CD4-positive, alpha-beta T cell treated with Interleukin-15 for 4 hours (primary cell): Measurements from ENCODE around the gene CYGB.
A peak's percentile ranks its signal among the peaks of the same experiment; 100 is the strongest.
"Not testable (repeated sequence)": the region's sequence is repeated elsewhere in the genome, so short reads cannot be mapped to it uniquely, and the experiment has no call there.

Source experiments
- DNase-seq: peaks from one replicate; pipeline ENCODE4 v3.0.0-alpha.2; 2020; ENCODE audit warnings: low spot score

Gene CYGB

GRCh38 chr17:76523084-76524037, 14.1 kb downstream of the CYGB start:
- DNase-seq: peak; percentile 82

GRCh38 chr17:76521683-76522082, 15.8 kb downstream of the CYGB start:
- not testable (repeated sequence) for DNase-seq

DNA sequence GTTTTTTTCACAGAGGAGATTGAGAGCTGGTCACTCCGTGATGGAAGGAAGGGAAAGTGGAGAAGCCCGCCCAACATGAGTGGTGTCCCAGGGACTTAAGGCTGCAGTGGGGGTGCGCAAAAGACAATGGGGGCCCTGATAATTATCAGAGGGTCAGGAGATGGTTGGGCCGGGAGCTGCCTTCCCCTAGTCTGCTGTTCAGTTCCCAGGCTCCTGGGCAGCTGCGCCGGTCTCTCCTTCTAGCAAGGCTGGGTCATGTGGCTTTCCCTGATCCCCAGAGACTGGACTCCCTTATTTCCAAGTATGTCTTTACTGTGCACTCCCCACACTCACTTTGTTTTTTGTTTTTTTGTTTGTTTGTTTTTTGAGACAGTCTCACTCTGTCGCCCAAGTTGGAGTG, 16.2 kb downstream of the CYGB start:
- DNase-seq: no peak

DNA sequence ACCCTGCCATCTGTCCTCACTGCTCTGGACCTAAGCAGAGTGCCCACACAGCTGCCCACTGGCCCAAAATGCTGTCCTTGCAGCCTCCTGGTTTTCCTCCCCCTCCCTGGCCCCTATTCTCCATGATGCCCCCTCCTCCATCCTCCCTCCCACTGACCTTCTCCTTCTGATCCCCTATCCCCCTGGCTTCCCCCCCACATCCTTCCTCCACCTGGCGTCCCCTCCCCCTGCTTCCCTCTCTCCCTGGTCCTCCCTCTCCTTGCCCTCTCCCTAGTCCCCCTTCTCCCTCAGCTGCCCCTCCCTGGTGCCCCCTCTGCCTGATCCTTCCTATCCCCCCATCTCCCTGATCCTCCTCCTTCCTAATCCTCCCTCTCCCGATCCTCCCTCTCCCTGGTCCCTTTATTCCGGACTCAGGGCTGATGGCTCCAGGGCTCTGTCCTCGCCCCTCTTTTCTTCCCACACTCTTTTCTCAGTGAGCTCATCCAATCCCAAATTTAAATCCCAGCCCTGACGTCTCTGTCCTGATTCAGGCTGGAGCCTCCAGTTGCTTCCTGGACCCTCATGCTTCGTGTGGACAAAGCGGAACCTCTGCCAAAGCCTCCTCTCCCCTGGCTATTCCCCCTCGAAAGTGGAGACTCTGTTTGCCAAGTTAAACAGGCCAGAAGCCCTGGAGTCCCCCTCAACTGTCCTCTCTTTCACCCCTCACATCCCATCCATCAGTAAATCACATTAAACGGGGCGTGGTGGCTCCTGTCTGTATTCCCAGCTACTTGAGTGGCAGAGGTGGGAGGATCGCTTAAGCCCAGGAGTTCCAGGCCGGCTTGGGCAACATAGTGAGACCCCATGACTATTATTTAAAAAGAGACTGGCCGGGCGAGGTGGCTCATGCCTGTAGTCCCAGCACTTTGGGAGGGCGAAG, 18.2 kb downstream of the CYGB start:
- DNase-seq: no peak

- no peak for DNase-seq
Observed at GRCh38 chr17:76517638-76518038, 19.9 kb downstream of the CYGB start.

GRCh38 chr17:76515274-76515949, 22.1 kb downstream of the CYGB start:
- DNase-seq: peak; percentile 87

- DNase-seq: not testable (repeated sequence)
Observed at GRCh38 chr17:76514355-76514754, 23.2 kb downstream of the CYGB start.

GRCh38 chr17:76513306-76513692, 24.2 kb downstream of the CYGB start:
- no peak for DNase-seq

DNA sequence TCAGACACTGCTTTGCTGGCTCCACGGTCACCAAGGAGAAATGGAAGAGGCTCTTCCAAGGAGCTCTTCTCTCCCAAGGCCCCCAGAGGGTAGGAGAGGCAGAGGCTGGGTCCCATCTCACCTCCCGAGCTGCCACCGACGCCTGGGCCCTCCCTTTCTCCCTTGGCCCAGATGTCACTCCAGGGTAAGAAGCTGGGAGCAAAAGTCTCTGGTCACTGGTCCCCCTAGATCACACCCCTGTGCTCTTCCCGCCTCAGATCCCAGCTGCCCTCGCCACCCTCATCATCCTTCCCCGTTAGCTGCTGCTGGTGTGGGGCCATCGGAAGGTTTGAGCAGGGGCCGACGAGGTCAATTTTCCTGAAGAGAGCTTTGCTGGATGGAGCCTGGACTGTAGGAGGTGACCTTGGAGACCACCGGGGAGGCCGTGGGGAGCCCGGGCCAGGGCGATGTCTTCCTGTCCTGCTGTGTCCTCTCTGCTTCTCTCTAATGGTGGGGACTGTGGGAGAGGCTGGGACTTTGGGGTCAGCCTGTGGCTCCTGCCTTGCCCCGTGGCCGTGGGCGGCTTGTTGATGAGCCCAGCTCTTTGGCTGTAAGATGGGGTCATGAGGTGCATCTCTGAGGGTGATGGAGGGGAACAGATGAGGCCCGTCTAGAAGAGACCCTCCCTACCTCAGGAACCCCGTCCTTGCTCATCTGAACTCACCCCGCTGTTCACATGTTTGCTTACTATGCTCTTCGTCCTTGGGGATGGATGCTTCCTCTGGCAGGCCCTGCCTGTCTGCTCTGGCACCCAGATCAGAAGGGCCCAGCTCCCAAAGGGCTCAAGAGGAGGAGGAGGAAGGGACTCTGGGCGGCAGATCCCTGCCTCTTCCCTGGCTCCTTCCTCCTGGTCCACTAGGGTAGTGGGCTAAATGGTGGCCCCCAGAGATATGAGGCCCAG, 24.9 kb downstream of the CYGB start:
- no peak for DNase-seq

- DNase-seq: no peak
Observed at GRCh38 chr17:76511668-76512365, 25.7 kb downstream of the CYGB start.

- no peak for DNase-seq
Observed at GRCh38 chr17:76510831-76511244, 26.7 kb downstream of the CYGB start.

DNA sequence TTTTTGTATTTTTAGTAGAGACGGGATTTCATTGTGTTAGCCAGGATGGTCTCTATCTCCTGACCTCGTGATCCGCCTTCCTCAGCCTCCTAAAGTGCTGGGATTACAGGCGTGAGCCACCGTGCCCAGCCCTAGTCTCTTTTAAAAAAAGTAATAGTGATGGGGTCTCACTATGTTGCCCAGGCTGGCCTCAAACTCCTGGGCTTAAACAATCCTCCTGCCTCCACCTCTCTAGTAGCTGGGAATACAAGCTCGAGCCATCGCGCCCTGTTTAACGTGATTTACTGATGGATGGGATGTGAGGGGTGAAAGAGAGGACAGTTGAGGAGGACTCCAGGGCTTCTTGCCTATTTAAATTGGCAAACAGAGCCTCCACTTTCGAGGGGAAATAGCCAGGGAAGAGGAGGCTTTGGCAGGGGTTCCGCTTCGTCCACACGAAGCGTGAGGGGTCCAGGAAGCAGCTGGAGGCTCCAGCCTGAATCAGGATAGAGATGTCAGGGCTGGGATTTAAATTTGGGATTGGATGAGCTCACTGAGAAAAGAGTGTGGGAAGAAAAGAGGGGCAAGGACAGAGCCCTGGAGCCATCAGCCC, 28.9 kb downstream of the CYGB start:
- not testable (repeated sequence) for DNase-seq

DNA sequence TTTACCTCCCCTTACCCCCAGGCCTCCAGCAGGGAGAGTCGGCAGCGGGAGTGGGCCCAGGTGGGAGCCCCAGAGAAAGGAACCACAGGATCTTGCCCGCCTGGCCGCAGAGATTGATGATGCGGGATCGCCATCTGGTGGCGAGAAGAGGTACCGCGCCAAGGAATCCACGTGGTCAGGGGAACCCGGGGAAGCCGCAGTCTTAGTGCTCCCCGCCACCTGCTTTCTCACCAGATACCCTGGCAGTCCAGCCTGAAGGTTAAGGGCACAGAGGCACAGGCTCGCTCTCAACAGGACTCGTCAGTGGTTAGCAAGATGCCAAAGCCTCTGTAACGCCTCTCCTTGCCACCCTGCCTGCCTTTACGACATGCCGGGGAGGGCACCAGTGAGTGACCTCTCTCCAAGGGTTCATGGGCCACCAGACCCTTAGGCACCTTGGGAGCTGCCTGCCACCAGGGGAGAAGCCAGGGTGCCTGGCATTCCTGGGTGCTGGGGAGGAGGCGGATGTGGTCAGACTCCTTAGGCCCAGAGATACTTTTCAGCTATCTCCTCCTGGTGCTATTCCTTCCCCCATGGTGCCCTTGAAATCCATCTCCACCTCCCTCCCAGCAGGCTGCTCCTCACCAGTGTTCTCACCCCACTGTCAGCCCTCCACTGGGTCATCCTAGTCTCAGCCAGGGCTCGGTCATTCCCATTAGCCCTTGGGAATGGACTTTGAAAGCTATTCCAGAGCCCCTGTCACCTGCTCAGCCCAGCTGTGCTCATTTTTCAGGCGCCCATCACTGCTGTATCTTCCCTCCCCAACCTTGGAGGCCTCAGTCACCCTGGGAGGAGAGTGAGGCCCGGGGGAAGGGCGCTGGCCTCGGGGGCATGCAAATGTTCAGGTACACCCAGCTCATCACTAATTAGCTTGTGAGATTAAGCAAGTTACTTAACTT, 30.8 kb downstream of the CYGB start:
- peak; percentile 92 for DNase-seq

DNA sequence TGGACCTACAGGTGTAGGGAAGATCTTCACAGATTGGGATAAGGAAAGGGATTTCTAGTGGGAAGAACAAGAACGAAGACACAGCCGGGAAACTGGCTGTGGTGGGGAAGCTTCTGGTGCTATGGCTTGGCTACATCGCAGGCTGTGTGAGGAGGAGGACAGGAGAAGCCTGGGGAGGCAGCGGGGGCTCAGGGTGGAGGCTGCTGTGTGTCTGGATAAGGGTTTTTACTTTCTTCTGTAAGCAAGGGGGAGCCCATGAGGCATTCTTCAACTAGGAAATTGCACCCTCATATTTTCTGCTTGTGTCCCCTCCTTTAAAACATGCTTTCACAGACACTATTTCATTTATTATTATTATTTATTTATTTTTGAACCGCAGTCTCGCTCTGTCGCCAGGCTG, 33.4 kb downstream of the CYGB start:
- no peak for DNase-seq

GRCh38 chr17:76502341-76503211, 34.9 kb downstream of the CYGB start:
- no peak for DNase-seq

GRCh38 chr17:76501827-76502307, 35.6 kb downstream of the CYGB start:
- no peak for DNase-seq

DNA sequence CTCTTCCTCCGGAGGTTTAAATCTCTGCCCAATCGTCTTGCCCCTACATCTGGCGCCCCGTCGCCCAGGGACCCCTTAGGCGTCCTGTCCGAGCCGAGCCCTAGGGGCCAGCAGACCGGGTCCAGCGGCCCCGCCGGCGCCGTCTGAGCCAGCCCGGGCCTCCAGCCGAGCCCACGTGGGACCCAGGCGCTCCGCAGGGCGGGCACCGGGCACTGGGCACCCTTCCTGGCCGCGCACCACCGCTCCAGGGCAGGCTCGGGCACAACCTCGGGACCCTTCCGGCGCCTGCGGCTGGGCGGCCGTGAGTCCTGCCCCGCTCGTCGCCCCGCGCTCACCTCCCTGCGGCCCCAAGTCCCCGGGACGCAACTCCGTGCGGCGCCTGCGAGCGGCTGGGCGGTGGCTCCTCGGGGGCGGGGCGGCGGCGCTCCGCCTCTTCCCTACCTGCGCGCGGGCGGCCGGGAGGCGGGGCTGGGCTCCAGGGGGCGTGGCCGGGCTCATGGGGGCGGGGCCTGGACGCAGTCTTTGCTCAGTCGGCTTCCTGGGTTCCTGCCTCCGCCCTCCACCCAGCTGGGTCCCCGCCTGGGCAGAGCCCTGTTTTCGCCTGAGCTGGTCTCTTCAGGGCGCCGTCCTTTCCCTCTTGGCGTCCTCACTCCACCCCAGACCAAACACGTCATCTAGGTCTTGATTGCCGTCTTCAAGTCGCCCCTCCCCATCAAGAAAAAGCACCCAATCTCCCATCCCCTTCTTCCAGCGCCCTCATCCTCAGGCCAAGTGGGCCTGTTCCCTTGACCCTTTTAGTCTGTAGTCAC, 36.3 kb downstream of the CYGB start, which contains the start of gene RHBDF2:
Gene RHBDF2 (minus strand): TSS at position 406 of the 809 bp plus-strand sequence. CDS start 19,899 bp downstream, outside the sequence.
- DNase-seq: peak; percentile 96
